Ascending aorta (tissue), 2 donors: ENCODE results near the gene JAM2. TPM values are rescaled to one million over a fixed set of nuclear protein-coding genes. Genes with fewer than 3 reads are reported as not detected.

Experiments used
- DNase-seq, 2 donors: peaks; one replicate each; pipeline ENCODE4 v3.0.0-alpha.2; 2019; ENCODE audit warnings: low spot score in 2 of 2
- H3K27ac ChIP-seq, 2 donors: fragments of 200-600 bp; sonication (generic); one replicate each; pipeline ENCODE4 v1.5.1; 2016 to 2017; ENCODE audit warnings: mild to moderate bottlenecking in 1 of 2
- H3K27me3 ChIP-seq: fragments of 200-600 bp; sonication (generic); one replicate; pipeline ENCODE4 v1.5.1; 2017
- H3K36me3 ChIP-seq, 2 donors: fragments of 200-600 bp; sonication (generic); one replicate each; pipeline ENCODE4 v1.5.1; 2016
- H3K4me1 ChIP-seq, 2 donors: fragments of 200-600 bp; sonication (generic); one replicate each; pipeline ENCODE4 v1.5.1; 2016 to 2017; ENCODE audit warnings: mild to moderate bottlenecking in 1 of 2
- H3K4me3 ChIP-seq, 2 donors: fragments of 200-600 bp; sonication (generic); one replicate each; pipeline ENCODE4 v1.5.1; 2016 to 2017; ENCODE audit warnings: mild to moderate bottlenecking in 1 of 2
- H3K9me3 ChIP-seq, 2 donors: fragments of 200-600 bp; sonication (generic); one replicate each; pipeline ENCODE4 v1.5.1; 2016
- CTCF ChIP-seq, 3 experiments: fragments of 200-600 bp in 2 of 3; fragments of 450-650 bp in 1 of 3; sonication (generic) in 2 of 3; IDR thresholded peaks; one replicate each; pipeline ENCODE4 v1.5.1; 2016 to 2019; ENCODE audit warnings: antibody characterized with exemption in 3 of 3, mild to moderate bottlenecking in 1 of 3, moderate library complexity in 1 of 3
- intact Hi-C: fragments of 100-400 bp; cut with DNase I; formaldehyde crosslinking; loops from one replicate; pipeline ENCODE4 v1.15.1; 2023
- total RNA-seq: library from RNA; depleted of rRNA; stranded (reverse); fragments of >200 nt; gene quantifications from one replicate; pipeline ENCODE4 v1.1.0, GENCODE V29; 2016

JAM2 gene
- total RNA-seq, 1 donor from 2014 or later, result 54.1 TPM

GRCh38 chr21:25649146-25649545 lies 10.1 kb downstream of the JAM2 start:
- no peaks in the 10 kb centered on the region for H3K4me1 ChIP-seq
- H3K9me3 ChIP-seq, result no peaks in the 10 kb centered on the region
- intact Hi-C loops, result no loop called here
- no peak for DNase-seq
- H3K27ac ChIP-seq, result no peak overlapping the region
- TF ChIP-seq CTCF (IDR thresholded peaks at IDR 0.05), result no peak
- H3K4me3 ChIP-seq, result no peak overlapping the region
- H3K36me3 ChIP-seq, result no peaks in the 10 kb centered on the region
- H3K27me3 ChIP-seq, result no peaks in the 10 kb centered on the region

GRCh38 chr21:25656412-25656811 lies 17.4 kb downstream of the JAM2 start:
- Histone ChIP-seq H3K4me1 (no peaks in the 10 kb centered on the region), H3K4me3 (no peak overlapping the region), H3K36me3 (no peaks in the 10 kb centered on the region), H3K27ac (no peak overlapping the region), H3K9me3 (no peaks in the 10 kb centered on the region), H3K27me3 (no peaks in the 10 kb centered on the region)
- TF ChIP-seq CTCF (IDR thresholded peaks at IDR 0.05), result no peak
- no peak for DNase-seq
- intact Hi-C loops, result no loop called here

GRCh38 chr21:25657140-25657539 lies 18.1 kb downstream of the JAM2 start:
- H3K9me3 ChIP-seq, result no peaks in the 10 kb centered on the region
- no peaks in the 10 kb centered on the region for H3K36me3 ChIP-seq
- no peak for DNase-seq
- no peaks in the 10 kb centered on the region for H3K27me3 ChIP-seq
- no peak overlapping the region for H3K27ac ChIP-seq
- no peak overlapping the region for H3K4me3 ChIP-seq
- TF ChIP-seq CTCF (IDR thresholded peaks at IDR 0.05), result no peak
- no peaks in the 10 kb centered on the region for H3K4me1 ChIP-seq
- intact Hi-C loops, result no loop called here

GRCh38 chr21:25658427-25659035 lies 19.5 kb downstream of the JAM2 start:
- Histone ChIP-seq H3K27me3 (no peaks in the 10 kb centered on the region), H3K4me3 (no peak overlapping the region), H3K4me1 (no peaks in the 10 kb centered on the region), H3K27ac (no peak overlapping the region), H3K9me3 (no peaks in the 10 kb centered on the region), H3K36me3 (no peaks in the 10 kb centered on the region)
- intact Hi-C loops, result no loop called here
- DNase-seq, result no peak
- no peak for TF ChIP-seq CTCF (IDR thresholded peaks at IDR 0.05)

GRCh38 chr21:25660233-25660632 lies 21.2 kb downstream of the JAM2 start:
- H3K4me1 ChIP-seq, result no peaks in the 10 kb centered on the region
- H3K36me3 ChIP-seq, result no peaks in the 10 kb centered on the region
- no peak for TF ChIP-seq CTCF (IDR thresholded peaks at IDR 0.05)
- H3K27ac ChIP-seq, result no peak overlapping the region
- H3K9me3 ChIP-seq, result no peaks in the 10 kb centered on the region
- H3K4me3 ChIP-seq, result no peak overlapping the region
- no peak for DNase-seq
- H3K27me3 ChIP-seq, result no peaks in the 10 kb centered on the region
- intact Hi-C loops, result no loop called here

- Histone ChIP-seq H3K27me3 (no peaks in the 10 kb centered on the region), H3K4me1 (no peaks in the 10 kb centered on the region), H3K9me3 (no peaks in the 10 kb centered on the region), H3K36me3 (no peaks in the 10 kb centered on the region), H3K27ac (no peak overlapping the region), H3K4me3 (no peak overlapping the region)
- no peak for TF ChIP-seq CTCF (IDR thresholded peaks at IDR 0.05)
- intact Hi-C loops, result no loop called here
- no peak for DNase-seq
Measured at GRCh38 chr21:25664491-25664931, 25.5 kb downstream of the JAM2 start.
